SK-N-SH (cell line): ENCODE results near the gene USP25. TPM values are rescaled to one million over a fixed set of nuclear protein-coding genes. Genes with fewer than 3 reads are reported as not detected.

Experiments
- CTCF ChIA-PET: fragments of 300-600, 350-600 bp; formaldehyde crosslinking; extraction: SDS; loops from one replicate; lab custom pipeline; 2021; lab: Yijun Ruan, JAX
- POLR2A ChIA-PET: fragments of 350-600 bp; sonication (Branson Sonifier 250); formaldehyde crosslinking; extraction: SDS; loops from one replicate; lab custom pipeline; 2020; ENCODE audit warnings: antibody characterized with exemption, inconsistent platforms; lab: Yijun Ruan, JAX
- DNase-seq: peaks from one replicate; pipeline ENCODE4 v3.0.0; 2012
- H2AFZ ChIP-seq: fragments of 200-600 bp; sonication (generic); 2 replicates; pipeline ENCODE4 v1.8.1; 2016; ENCODE audit warnings: antibody characterized with exemption, mild to moderate bottlenecking, low read depth
- H3F3A ChIP-seq: fragments of 200-600 bp; sonication (generic); replicated peaks from 2 replicates; pipeline ENCODE3; 2016; ENCODE audit warnings: antibody characterized with exemption, mild to moderate bottlenecking; ENCODE audit not compliant: insufficient read depth
- H3K27ac ChIP-seq, 2 experiments: fragments of 200-500 bp in 1 of 2; fragments of 200-600 bp in 1 of 2; sonication (Bioruptor generic) in 1 of 2; sonication (generic), shearing (Covaris generic) in 1 of 2; 2 replicates each; pipeline versions ENCODE4 v1.5.1 to v1.6.1; 2014 to 2016; ENCODE audit warnings: low read depth in 2 of 2, inconsistent platforms in 1 of 2, low read length in 1 of 2, mild to moderate bottlenecking in 1 of 2, mixed read lengths in 1 of 2
- H3K27me3 ChIP-seq: fragments of 200-600 bp; sonication (generic), shearing (Covaris generic); 2 replicates; pipeline ENCODE4 v1.6.1; 2016; ENCODE audit warnings: mixed run types; ENCODE audit not compliant: insufficient read depth
- H3K36me3 ChIP-seq, 2 experiments: fragments of 200-500 bp in 1 of 2; fragments of 200-600 bp in 1 of 2; sonication (Bioruptor generic) in 1 of 2; sonication (generic) in 1 of 2; replicated peaks in 1 of 2; 2 replicates each; pipeline versions ENCODE3 to v1.5.1; 2014 to 2016; ENCODE audit warnings: low read length in 1 of 2, mild to moderate bottlenecking in 1 of 2; ENCODE audit not compliant: insufficient read depth in 2 of 2, control insufficient read depth in 1 of 2
- H3K4me1 ChIP-seq, 2 experiments: fragments of 200-500 bp in 1 of 2; fragments of 200-600 bp in 1 of 2; sonication (Bioruptor generic) in 1 of 2; sonication (generic), shearing (Covaris generic) in 1 of 2; 2 replicates each; pipeline versions ENCODE4 v1.5.1 to v1.6.1; 2014 to 2016; ENCODE audit warnings: low read depth in 1 of 2, low read length in 1 of 2, mixed run types in 1 of 2; ENCODE audit not compliant: insufficient read depth in 2 of 2, control insufficient read depth in 1 of 2
- H3K4me2 ChIP-seq: fragments of 200-600 bp; sonication (generic), shearing (Covaris generic); 2 replicates; pipeline ENCODE4 v1.6.1; 2017; ENCODE audit warnings: mixed run types
- H3K4me3 ChIP-seq, 2 experiments: fragments of 200-500 bp in 1 of 2; fragments of 200-600 bp in 1 of 2; sonication (Bioruptor generic) in 1 of 2; sonication (generic), shearing (Covaris generic) in 1 of 2; 2 replicates each; pipeline versions ENCODE4 v1.5.1 to v1.8.1; 2014 to 2016; ENCODE audit warnings: low read depth in 2 of 2, inconsistent platforms in 1 of 2, low read length in 1 of 2, mild to moderate bottlenecking in 1 of 2, mixed read lengths in 1 of 2, moderate library complexity in 1 of 2
- H3K79me2 ChIP-seq: fragments of 200-600 bp; sonication (generic); 2 replicates; pipeline ENCODE4 v1.8.1; 2017; ENCODE audit warnings: mild to moderate bottlenecking; ENCODE audit not compliant: insufficient read depth
- H3K9ac ChIP-seq: fragments of 200-600 bp; sonication (generic); 2 replicates; pipeline ENCODE4 v1.6.1; 2017; ENCODE audit warnings: mixed run types
- H3K9me2 ChIP-seq: fragments of 200-600 bp; sonication (generic); 2 replicates; pipeline ENCODE4 v1.6.1; 2017; ENCODE audit warnings: mixed run types
- H3K9me3 ChIP-seq: fragments of 200-600 bp; sonication (generic); 2 replicates; pipeline ENCODE4 v1.6.1; 2017; ENCODE audit warnings: mixed run types, mild to moderate bottlenecking, moderate library complexity
- H4K20me1 ChIP-seq: fragments of 200-600 bp; sonication (generic); 2 replicates; pipeline ENCODE4 v1.6.1; 2017; ENCODE audit warnings: mild to moderate bottlenecking, mixed run types; ENCODE audit not compliant: insufficient read depth
- CHD2 ChIP-seq: fragments of 150-350 bp; IDR thresholded peaks from 2 replicates; pipeline ENCODE4 v1.6.1; 2018; ENCODE audit warnings: low read length; ENCODE audit not compliant: partially characterized antibody
- EP300 ChIP-seq, 2 experiments: IDR thresholded peaks; 2 replicates each; pipeline versions ENCODE4 v1.4.0 to v1.6.1; 2012; ENCODE audit warnings: borderline replicate concordance in 1 of 2, low read depth in 1 of 2, low read length in 1 of 2
- EZH2phosphoT487 ChIP-seq: fragments of 200-600 bp; sonication (generic); IDR thresholded peaks from 2 replicates; pipeline ENCODE4 v1.6.1; 2017; ENCODE audit warnings: low read depth, mixed run types, mild to moderate bottlenecking, antibody characterized with exemption, moderate library complexity, borderline replicate concordance
- FOSL2 ChIP-seq: IDR thresholded peaks from 2 replicates; pipeline ENCODE4 v1.4.0; 2012; ENCODE audit warnings: low read depth, mild to moderate bottlenecking, moderate library complexity, borderline replicate concordance
- FOXJ3 ChIP-seq: sonication (generic); formaldehyde crosslinking; IDR thresholded peaks from 2 replicates; pipeline ENCODE4 v1.5.1; 2020; ENCODE audit warnings: mild to moderate bottlenecking, missing genetic modification reagents
- GABPA ChIP-seq: IDR thresholded peaks from 2 replicates; pipeline ENCODE4 v1.4.0; 2012; ENCODE audit warnings: low read depth, mild to moderate bottlenecking
- JUND ChIP-seq: IDR thresholded peaks from 2 replicates; pipeline ENCODE4 v1.4.0; 2012
- NRF1 ChIP-seq: IDR thresholded peaks from 2 replicates; pipeline ENCODE4 v1.6.1; 2012; ENCODE audit warnings: low read depth, mild to moderate bottlenecking, low read length
- POLR2AphosphoS5 ChIP-seq: IDR thresholded peaks from 2 replicates; pipeline ENCODE4 v1.6.1; 2012; ENCODE audit warnings: low read depth, low read length
- RAD21 ChIP-seq: IDR thresholded peaks from 2 replicates; pipeline ENCODE4 v1.6.1; 2012; ENCODE audit warnings: mild to moderate bottlenecking, low read length
- SIN3A ChIP-seq: IDR thresholded peaks from 2 replicates; pipeline ENCODE4 v1.6.1; 2012; ENCODE audit warnings: low read depth, mild to moderate bottlenecking, low read length, moderate library complexity, borderline replicate concordance
- TCF12 ChIP-seq: IDR thresholded peaks from 2 replicates; pipeline ENCODE4 v1.4.0; 2012
- TEAD4 ChIP-seq: IDR thresholded peaks from 2 replicates; pipeline ENCODE4 v1.4.0; 2012; ENCODE audit warnings: mild to moderate bottlenecking, borderline replicate concordance; ENCODE audit not compliant: insufficient read depth
- USF1 ChIP-seq: IDR thresholded peaks from 2 replicates; pipeline ENCODE4 v1.4.0; 2012; ENCODE audit warnings: low read depth, borderline replicate concordance
- WGBS: methylation state at CpG from one replicate; pipeline ENCODE4 v1.1.6; 2017; ENCODE audit warnings: low lambda C conversion rate; 5-methylcytosine and 5-hydroxymethylcytosine counted together
- polyA plus RNA-seq, 3 experiments: library from polyadenylated mRNA; depleted of rRNA; stranded (reverse); fragments of >200 nt; gene quantifications; 2 replicates each; pipeline ENCODE4 v1.2.3, GENCODE V29; 2012
- TF ChIP-seq, protein P1 (sequence below): fragments of 200-600 bp; sonication (generic); IDR thresholded peaks from 2 replicates; pipeline ENCODE4 v1.6.1; 2017; ENCODE audit warnings: antibody characterized with exemption, mild to moderate bottlenecking, moderate library complexity
- TF ChIP-seq, protein P2 (sequence below): IDR thresholded peaks from 2 replicates; pipeline ENCODE4; 2012

The USP25 gene
- polyA plus RNA-seq, 1 of the 3 experiments (the other 2 are of a cell fraction), result 4.6 TPM

- no peaks in the 10 kb centered on the region for H3K9me2 ChIP-seq
- no peak overlapping the region for H3K4me2 ChIP-seq
- DNase-seq, result no peak
- peaks cover 12 to 14% of the 10 kb centered on the region in 2 experiments; a peak in 3 of 4 replicates for H3K4me1 ChIP-seq
- no peaks in the 10 kb centered on the region for H3K36me3 ChIP-seq
- H3F3A ChIP-seq, result no peaks in the 10 kb centered on the region
- TF ChIP-seq JUND (no peak), CHD2 (no peak), EP300 (IDR thresholded peaks at IDR 0.05; ENCODE audit: borderline replicate concordance in 1 of 2, low read depth in 1 of 2, low read length in 1 of 2) (no peak), TCF12 (no peak), USF1 (no peak), RAD21 (no peak), FOXJ3 (CRISPR knock-in tag) (no peak)
- H3K79me2 ChIP-seq, result peaks cover 51% of the 10 kb centered on the region
- H4K20me1 ChIP-seq, result no peaks in the 10 kb centered on the region; the same call in 1 of the 2 replicates
- no peaks in the 10 kb centered on the region for H3K27me3 ChIP-seq
- CTCF ChIA-PET, result interaction anchor here (0.6 kb wide), 1 partner anchor 19 kb away, joined by 3 read pairs; no protein-coding TSS in a partner anchor
- no peak overlapping the region for H3K4me3 ChIP-seq
- WGBS, result 83% methylated on average over 4 of the region's 4 CpGs
- POLR2A ChIA-PET, result no interaction called here
- no peak overlapping the region for H3K9ac ChIP-seq
- no peaks in the 10 kb centered on the region for H3K9me3 ChIP-seq
- H2AFZ ChIP-seq, result no peak overlapping the region
- no peak overlapping the region for H3K27ac ChIP-seq
Observed at GRCh38 chr21:15744926-15745325, 15.1 kb downstream of the USP25 start.

DNA sequence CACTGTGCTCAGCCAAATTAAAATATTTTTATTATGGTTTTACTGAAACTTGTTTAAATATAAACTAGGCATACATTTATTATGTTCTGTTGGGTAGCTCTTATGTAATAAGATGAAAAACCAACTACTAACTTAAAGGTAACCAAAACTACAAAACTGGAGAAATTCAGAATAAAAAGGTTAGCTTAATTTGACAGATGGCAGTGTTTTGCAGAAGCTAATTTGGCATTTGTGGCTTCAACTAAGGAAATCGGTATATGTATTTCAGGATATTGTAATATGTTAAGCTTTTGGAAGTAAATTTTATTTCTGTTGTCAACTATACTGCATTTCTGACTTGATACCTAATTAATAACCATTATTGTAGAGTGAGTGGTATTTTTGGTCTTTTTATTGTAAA lies 18.8 kb downstream of the USP25 start:
- POLR2A ChIA-PET, result no interaction called here
- Histone ChIP-seq H3K9ac (no peak overlapping the region), H3F3A (no peaks in the 10 kb centered on the region), H3K79me2 (peaks cover 68% of the 10 kb centered on the region), H3K9me2 (no peaks in the 10 kb centered on the region), H3K4me3 (no peak overlapping the region), H3K4me1 (peaks cover 5 to 10% of the 10 kb centered on the region in 2 experiments; a peak in 3 of 4 replicates), H2AFZ (no peak overlapping the region), H3K9me3 (no peaks in the 10 kb centered on the region), H3K27ac (no peak overlapping the region), H3K27me3 (no peaks in the 10 kb centered on the region), H3K4me2 (no peak overlapping the region), H3K36me3 (no peaks in the 10 kb centered on the region), H4K20me1 (no peaks in the 10 kb centered on the region; the same call in 1 of the 2 replicates)
- TF ChIP-seq, protein P1, sequence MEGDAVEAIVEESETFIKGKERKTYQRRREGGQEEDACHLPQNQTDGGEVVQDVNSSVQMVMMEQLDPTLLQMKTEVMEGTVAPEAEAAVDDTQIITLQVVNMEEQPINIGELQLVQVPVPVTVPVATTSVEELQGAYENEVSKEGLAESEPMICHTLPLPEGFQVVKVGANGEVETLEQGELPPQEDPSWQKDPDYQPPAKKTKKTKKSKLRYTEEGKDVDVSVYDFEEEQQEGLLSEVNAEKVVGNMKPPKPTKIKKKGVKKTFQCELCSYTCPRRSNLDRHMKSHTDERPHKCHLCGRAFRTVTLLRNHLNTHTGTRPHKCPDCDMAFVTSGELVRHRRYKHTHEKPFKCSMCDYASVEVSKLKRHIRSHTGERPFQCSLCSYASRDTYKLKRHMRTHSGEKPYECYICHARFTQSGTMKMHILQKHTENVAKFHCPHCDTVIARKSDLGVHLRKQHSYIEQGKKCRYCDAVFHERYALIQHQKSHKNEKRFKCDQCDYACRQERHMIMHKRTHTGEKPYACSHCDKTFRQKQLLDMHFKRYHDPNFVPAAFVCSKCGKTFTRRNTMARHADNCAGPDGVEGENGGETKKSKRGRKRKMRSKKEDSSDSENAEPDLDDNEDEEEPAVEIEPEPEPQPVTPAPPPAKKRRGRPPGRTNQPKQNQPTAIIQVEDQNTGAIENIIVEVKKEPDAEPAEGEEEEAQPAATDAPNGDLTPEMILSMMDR, result no peak
- no peak for TF ChIP-seq EZH2phosphoT487
- TF ChIP-seq JUND, result no peak
- no peak for TF ChIP-seq GABPA
- TF ChIP-seq FOSL2, result no peak
- no peak for TF ChIP-seq EP300 (IDR thresholded peaks at IDR 0.05; ENCODE audit: borderline replicate concordance in 1 of 2, low read depth in 1 of 2, low read length in 1 of 2)
- TF ChIP-seq TEAD4, result no peak
- TF ChIP-seq, protein P2, sequence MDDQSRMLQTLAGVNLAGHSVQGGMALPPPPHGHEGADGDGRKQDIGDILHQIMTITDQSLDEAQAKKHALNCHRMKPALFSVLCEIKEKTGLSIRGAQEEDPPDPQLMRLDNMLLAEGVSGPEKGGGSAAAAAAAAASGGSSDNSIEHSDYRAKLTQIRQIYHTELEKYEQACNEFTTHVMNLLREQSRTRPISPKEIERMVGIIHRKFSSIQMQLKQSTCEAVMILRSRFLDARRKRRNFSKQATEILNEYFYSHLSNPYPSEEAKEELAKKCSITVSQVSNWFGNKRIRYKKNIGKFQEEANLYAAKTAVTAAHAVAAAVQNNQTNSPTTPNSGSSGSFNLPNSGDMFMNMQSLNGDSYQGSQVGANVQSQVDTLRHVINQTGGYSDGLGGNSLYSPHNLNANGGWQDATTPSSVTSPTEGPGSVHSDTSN, result no peak
- TF ChIP-seq RAD21, result no peak
- no peak for TF ChIP-seq POLR2AphosphoS5
- TF ChIP-seq NRF1, result no peak
- TF ChIP-seq SIN3A, result no peak
- CTCF ChIA-PET, result no interaction called here
- 100% methylated on average over 1 of the region's 1 CpG for WGBS
- DNase-seq, result no peak
